ENCODE results near the gene TCERG1L.

GRCh38 chr10:131137223-131137622 is 174.3 kb downstream of the TCERG1L start:
- TF ChIP-seq CTCF (conservative IDR thresholded peaks at IDR 0.05; ENCODE audit: low read length) = no peak
- no peak for TF ChIP-seq EZH2phosphoT487 (IDR thresholded peaks at IDR 0.05; ENCODE audit: borderline replicate concordance)
